Breast epithelium (tissue), 3 donors: ENCODE results near the gene KIF6.

Experiments
- POLR2AphosphoS5 ChIP-seq, 3 donors: sonication (generic); formaldehyde crosslinking; IDR thresholded peaks; one replicate each; pipeline ENCODE4 v1.6.1; 2017; ENCODE audit warnings: antibody characterized with exemption in 3 of 3
- TF ChIP-seq, protein P1 (sequence below), 3 donors: fragments of 450-650 bp; IDR thresholded peaks; one replicate each; pipeline ENCODE4 v1.5.1; 2016 to 2017; ENCODE audit warnings: antibody characterized with exemption in 3 of 3, mild to moderate bottlenecking in 3 of 3, moderate library complexity in 3 of 3

DNA sequence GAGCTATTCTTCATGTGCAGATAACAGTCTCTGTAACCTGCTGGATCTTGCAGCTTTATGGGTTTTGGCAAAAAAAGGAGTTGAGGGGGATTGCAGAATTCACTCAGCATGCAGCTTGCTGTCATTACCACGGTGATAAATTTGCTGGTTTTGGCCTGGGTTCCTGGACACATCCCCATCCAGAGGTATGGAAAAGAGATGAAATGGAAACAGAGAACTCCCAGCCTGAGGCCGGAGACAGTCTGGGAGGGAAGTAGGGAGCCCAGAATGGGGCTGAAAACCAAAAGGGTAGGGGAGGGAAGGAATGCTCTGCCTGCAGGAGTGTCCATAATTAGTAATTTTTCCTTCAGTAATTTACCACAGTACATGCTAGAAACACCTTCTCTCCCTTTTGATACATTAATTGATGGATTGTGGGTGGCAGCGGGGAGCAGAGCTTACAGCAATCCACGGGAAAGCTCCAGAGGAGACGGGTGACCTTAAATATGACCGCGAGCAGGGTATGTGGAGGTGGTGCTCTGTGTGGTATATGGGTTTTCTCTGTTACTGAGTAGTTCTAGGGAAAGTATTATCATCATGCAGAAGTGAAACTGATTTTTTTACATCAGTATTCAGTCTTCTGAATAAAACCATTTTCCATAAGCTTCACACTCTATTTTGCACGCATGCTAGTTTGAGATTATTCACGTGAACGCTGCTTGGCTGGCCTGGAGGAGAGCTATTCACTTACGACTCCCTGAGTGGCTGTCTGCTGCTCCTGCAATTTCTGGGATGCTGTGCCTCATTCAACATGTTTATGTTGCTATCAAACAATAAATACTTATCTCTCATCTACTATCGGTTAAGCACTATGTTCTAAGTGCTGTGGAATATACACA, 336.4 kb downstream of the KIF6 start:
- no peak for TF ChIP-seq POLR2AphosphoS5 (IDR thresholded peaks at IDR 0.05)
- TF ChIP-seq, protein P1, sequence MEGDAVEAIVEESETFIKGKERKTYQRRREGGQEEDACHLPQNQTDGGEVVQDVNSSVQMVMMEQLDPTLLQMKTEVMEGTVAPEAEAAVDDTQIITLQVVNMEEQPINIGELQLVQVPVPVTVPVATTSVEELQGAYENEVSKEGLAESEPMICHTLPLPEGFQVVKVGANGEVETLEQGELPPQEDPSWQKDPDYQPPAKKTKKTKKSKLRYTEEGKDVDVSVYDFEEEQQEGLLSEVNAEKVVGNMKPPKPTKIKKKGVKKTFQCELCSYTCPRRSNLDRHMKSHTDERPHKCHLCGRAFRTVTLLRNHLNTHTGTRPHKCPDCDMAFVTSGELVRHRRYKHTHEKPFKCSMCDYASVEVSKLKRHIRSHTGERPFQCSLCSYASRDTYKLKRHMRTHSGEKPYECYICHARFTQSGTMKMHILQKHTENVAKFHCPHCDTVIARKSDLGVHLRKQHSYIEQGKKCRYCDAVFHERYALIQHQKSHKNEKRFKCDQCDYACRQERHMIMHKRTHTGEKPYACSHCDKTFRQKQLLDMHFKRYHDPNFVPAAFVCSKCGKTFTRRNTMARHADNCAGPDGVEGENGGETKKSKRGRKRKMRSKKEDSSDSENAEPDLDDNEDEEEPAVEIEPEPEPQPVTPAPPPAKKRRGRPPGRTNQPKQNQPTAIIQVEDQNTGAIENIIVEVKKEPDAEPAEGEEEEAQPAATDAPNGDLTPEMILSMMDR (IDR thresholded peaks at IDR 0.05): no peak
